ENCODE results near the gene ATP2C2. TPM values are rescaled to one million over a fixed set of nuclear protein-coding genes. Genes with fewer than 3 reads are reported as not detected.
A peak's percentile ranks its signal among the peaks of the same experiment; 100 is the strongest.

The ATP2C2 gene
- total RNA-seq, 1 experiment from 2014 or later, result 4.0 TPM

DNA sequence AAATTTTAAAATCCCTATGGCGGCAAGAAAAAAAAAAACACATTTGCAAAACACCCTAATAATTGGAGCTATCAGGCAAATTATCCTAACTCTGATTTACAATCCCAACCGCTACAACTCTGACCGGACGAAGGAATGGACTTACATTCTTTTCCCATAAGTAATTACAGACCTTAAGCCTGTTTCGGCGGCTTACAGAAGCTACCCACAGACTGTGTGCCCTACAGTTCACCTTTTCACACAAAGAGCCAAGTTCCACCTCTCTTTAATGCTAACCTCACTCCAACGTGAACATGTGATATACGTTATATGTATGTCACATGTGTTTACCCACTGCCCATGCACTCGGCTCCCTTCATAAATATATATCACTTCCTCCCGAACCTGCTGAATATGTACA, 144.8 kb downstream of the ATP2C2 start:
- Histone ChIP-seq H2BK20ac (ENCODE audit: low read depth, low read length, poor library complexity, severe bottlenecking) (no peak overlapping the region), H3K79me2 (ENCODE audit: insufficient read depth, low read length) (no peaks in the 10 kb centered on the region), H3K23me2 (ENCODE audit: insufficient read length, low read depth, low read length, poor library complexity, severe bottlenecking) (no peaks in the 10 kb centered on the region), H3T11ph (ENCODE audit: low read length) (no peak overlapping the region), H2BK15ac (ENCODE audit: low read depth, low read length) (no peak overlapping the region), H2BK12ac (ENCODE audit: insufficient read length, low read depth, low read length) (no peak overlapping the region), H3K9me3 (ENCODE audit: control insufficient read depth, low read depth, low read length) (no peaks in the 10 kb centered on the region), H3K4me2 (ENCODE audit: insufficient read depth, insufficient read length, low read length) (no peak overlapping the region), H4K20me1 (ENCODE audit: control insufficient read depth, insufficient read depth, insufficient read length) (no peaks in the 10 kb centered on the region), H3K18ac (ENCODE audit: insufficient read length, low read depth, low read length) (no peak overlapping the region), H3K4ac (ENCODE audit: low read depth, low read length) (no peak overlapping the region), H3K27ac (ENCODE audit: insufficient read length, low read depth, low read length) (no peak overlapping the region), H2BK120ac (ENCODE audit: low read depth, low read length, poor library complexity, severe bottlenecking) (no peak overlapping the region), H3K27me3 (ENCODE audit: insufficient read depth, low read length) (no peaks in the 10 kb centered on the region), H3K9ac (ENCODE audit: extremely low read depth, insufficient read length, low read length) (no peak overlapping the region), H3K79me1 (ENCODE audit: insufficient read depth, low read depth, low read length, poor library complexity, severe bottlenecking) (no peaks in the 10 kb centered on the region), H4K91ac (ENCODE audit: insufficient read length, low read depth, low read length) (no peak overlapping the region), H2AK5ac (ENCODE audit: insufficient read length, low read length) (no peak overlapping the region), H3K14ac (ENCODE audit: insufficient read depth, low read length) (no peak overlapping the region), H3K4me1 (ENCODE audit: insufficient read depth, low read length) (no peaks in the 10 kb centered on the region; the same call in 1 of the 2 replicates), H4K5ac (ENCODE audit: insufficient read length, low read depth, low read length) (no peak overlapping the region), H2BK5ac (ENCODE audit: insufficient read length, low read length) (no peak overlapping the region), H2AFZ (ENCODE audit: low read length) (no peak overlapping the region), H3K23ac (ENCODE audit: insufficient read length, low read depth, low read length) (no peak overlapping the region), H3K56ac (ENCODE audit: insufficient read length, low read depth, low read length) (no peak overlapping the region), H4K8ac (replicated peaks; ENCODE audit: insufficient read length, low read depth, low read length) (no peak overlapping the region)
- no peak for TF ChIP-seq CTCF (conservative IDR thresholded peaks at IDR 0.05)
- Mint-ChIP-seq H3K36me3 (ENCODE audit: insufficient read depth in 1 of 3, low read depth in 3 of 3) (no peaks in the 10 kb centered on the region), H3K27ac (peak overlapping the region in 1 of 3 experiments; percentile 47; a peak in 2 of 7 replicates), H3K4me1 (peaks cover 28 to 33% of the 10 kb centered on the region in 2 experiments), H3K9me3 (no peaks in the 10 kb centered on the region; a peak in 1 of 5 replicates), H3K27me3 (ENCODE audit: low read depth) (peaks cover 2% of the 10 kb centered on the region), H3K4me3 (no peak overlapping the region)
- no CpG with 5 or more reads among the region's 10 CpGs for WGBS (ENCODE audit: extremely low coverage, insufficient read length, low lambda C conversion rate)
- DNase-seq, result no peak

Data from H9 (cell line).